Activated naive CD4-positive, alpha-beta T cell treated with anti-CD3 and anti-CD28 coated beads, Interleukin-2, amount 10 ng/mL, durations not matched to agents 7 days and 5 days (primary cell): ENCODE results near the gene PCDH9.

Source experiments
- CTCF ChIA-PET: fragments of 350-600 bp; sonication (Branson Sonifier 250); formaldehyde crosslinking; loops from one replicate; lab custom pipeline; 2021; ENCODE audit warnings: antibody characterized with exemption; lab: Charles Lee
- DNase-seq: peaks from one replicate; pipeline ENCODE4 v3.0.0-alpha.2; 2020
- H3K27ac Mint-ChIP-seq: one replicate; pipeline ENCODE4 v1.8.0; 2021; ENCODE audit warnings: mild to moderate bottlenecking, moderate library complexity, mixed read lengths
- H3K27me3 Mint-ChIP-seq: one replicate; pipeline ENCODE4 v1.8.0; 2021; ENCODE audit warnings: mild to moderate bottlenecking, mixed read lengths
- H3K36me3 Mint-ChIP-seq: one replicate; pipeline ENCODE4 v1.8.0; 2021; ENCODE audit warnings: mixed read lengths
- H3K4me1 Mint-ChIP-seq: one replicate; pipeline ENCODE4 v1.8.0; 2021; ENCODE audit warnings: mixed read lengths
- H3K4me3 Mint-ChIP-seq: one replicate; pipeline ENCODE4 v1.8.0; 2021; ENCODE audit warnings: mild to moderate bottlenecking, moderate library complexity, mixed read lengths
- H3K9me3 Mint-ChIP-seq: one replicate; pipeline ENCODE4 v1.8.0; 2021; ENCODE audit warnings: mixed read lengths

The PCDH9 gene

GRCh38 chr13:66501181-66501580 lies 729.0 kb downstream of the PCDH9 start:
- CTCF ChIA-PET: no interaction called here

GRCh38 chr13:66492479-66492878 lies 737.7 kb downstream of the PCDH9 start:
- DNase-seq: no peak
- Mint-ChIP-seq H3K27me3 (no peaks in the 10 kb centered on the region), H3K4me1 (no peaks in the 10 kb centered on the region), H3K27ac (no peak overlapping the region), H3K4me3 (no peak overlapping the region), H3K36me3 (no peaks in the 10 kb centered on the region), H3K9me3 (no peaks in the 10 kb centered on the region)
- CTCF ChIA-PET: no interaction called here

More at GRCh38 chr13:66501181-66501580, 729.0 kb downstream of the PCDH9 start:
- Mint-ChIP-seq H3K36me3 (no peaks in the 10 kb centered on the region), H3K27ac (no peak overlapping the region), H3K9me3 (no peaks in the 10 kb centered on the region), H3K4me1 (no peaks in the 10 kb centered on the region), H3K27me3 (no peaks in the 10 kb centered on the region), H3K4me3 (no peak overlapping the region)
- no peak for DNase-seq

- CTCF ChIA-PET: no interaction called here
- no peaks in the 10 kb centered on the region for H3K36me3 Mint-ChIP-seq
- no peaks in the 10 kb centered on the region for H3K9me3 Mint-ChIP-seq
- no peak for DNase-seq
- no peak overlapping the region for H3K4me3 Mint-ChIP-seq
- H3K27ac Mint-ChIP-seq: no peak overlapping the region
- H3K4me1 Mint-ChIP-seq: no peaks in the 10 kb centered on the region
- H3K27me3 Mint-ChIP-seq: no peaks in the 10 kb centered on the region
These were observed 738.9 kb downstream of the PCDH9 start for GRCh38 chr13:66491251-66491650.

- Mint-ChIP-seq H3K27me3 (no peaks in the 10 kb centered on the region), H3K4me1 (no peaks in the 10 kb centered on the region), H3K9me3 (no peaks in the 10 kb centered on the region), H3K36me3 (no peaks in the 10 kb centered on the region), H3K27ac (no peak overlapping the region), H3K4me3 (no peak overlapping the region)
- no peak for DNase-seq
- CTCF ChIA-PET: no interaction called here
These were observed 740.5 kb downstream of the PCDH9 start for GRCh38 chr13:66489586-66489985.

GRCh38 chr13:66489172-66489571 lies 741.0 kb downstream of the PCDH9 start:
- Mint-ChIP-seq H3K27ac (no peak overlapping the region), H3K36me3 (no peaks in the 10 kb centered on the region), H3K4me1 (no peaks in the 10 kb centered on the region), H3K4me3 (no peak overlapping the region), H3K9me3 (no peaks in the 10 kb centered on the region), H3K27me3 (no peaks in the 10 kb centered on the region)
- DNase-seq: no peak
- CTCF ChIA-PET: no interaction called here

GRCh38 chr13:66483712-66484111 lies 746.4 kb downstream of the PCDH9 start:
- Mint-ChIP-seq H3K27ac (no peak overlapping the region), H3K4me3 (no peak overlapping the region), H3K9me3 (peaks cover 10% of the 10 kb centered on the region), H3K27me3 (no peaks in the 10 kb centered on the region), H3K36me3 (no peaks in the 10 kb centered on the region), H3K4me1 (no peaks in the 10 kb centered on the region)
- CTCF ChIA-PET: no interaction called here
- DNase-seq: no peak

- Mint-ChIP-seq H3K36me3 (no peaks in the 10 kb centered on the region), H3K4me3 (no peak overlapping the region), H3K9me3 (peaks cover 10% of the 10 kb centered on the region), H3K4me1 (no peaks in the 10 kb centered on the region), H3K27me3 (no peaks in the 10 kb centered on the region), H3K27ac (no peak overlapping the region)
- CTCF ChIA-PET: no interaction called here
- no peak for DNase-seq
These were observed 747.3 kb downstream of the PCDH9 start for GRCh38 chr13:66482836-66483235.

- no peak for DNase-seq
These were observed 752.3 kb downstream of the PCDH9 start for GRCh38 chr13:66477816-66478215.

GRCh38 chr13:66475061-66475460 lies 755.1 kb downstream of the PCDH9 start:
- Mint-ChIP-seq H3K27me3 (no peaks in the 10 kb centered on the region), H3K27ac (no peak overlapping the region), H3K36me3 (no peaks in the 10 kb centered on the region), H3K4me1 (no peaks in the 10 kb centered on the region), H3K4me3 (no peak overlapping the region), H3K9me3 (peaks cover 7% of the 10 kb centered on the region)
- DNase-seq: no peak
- CTCF ChIA-PET: no interaction called here

More at GRCh38 chr13:66477816-66478215, 752.3 kb downstream of the PCDH9 start:
- Mint-ChIP-seq H3K9me3 (peaks cover 7% of the 10 kb centered on the region), H3K4me1 (no peaks in the 10 kb centered on the region), H3K36me3 (no peaks in the 10 kb centered on the region), H3K27me3 (no peaks in the 10 kb centered on the region), H3K4me3 (no peak overlapping the region), H3K27ac (no peak overlapping the region)
- CTCF ChIA-PET: interaction anchor here (1.1 kb wide), 1 partner anchor 18 kb away, joined by 3 read pairs; no protein-coding TSS in a partner anchor

- DNase-seq: no peak
- CTCF ChIA-PET: no interaction called here
- no peaks in the 10 kb centered on the region for H3K36me3 Mint-ChIP-seq
- no peak overlapping the region for H3K4me3 Mint-ChIP-seq
- H3K27ac Mint-ChIP-seq: no peak overlapping the region
- no peaks in the 10 kb centered on the region for H3K9me3 Mint-ChIP-seq
- H3K27me3 Mint-ChIP-seq: no peaks in the 10 kb centered on the region
- H3K4me1 Mint-ChIP-seq: no peaks in the 10 kb centered on the region
These were observed 760.4 kb downstream of the PCDH9 start for GRCh38 chr13:66469745-66470144.

- Mint-ChIP-seq H3K27ac (no peak overlapping the region), H3K4me3 (no peak overlapping the region), H3K36me3 (no peaks in the 10 kb centered on the region), H3K27me3 (no peaks in the 10 kb centered on the region), H3K9me3 (no peaks in the 10 kb centered on the region), H3K4me1 (no peaks in the 10 kb centered on the region)
- CTCF ChIA-PET: no interaction called here
- DNase-seq: no peak
These were observed 761.5 kb downstream of the PCDH9 start for GRCh38 chr13:66468656-66469055.

GRCh38 chr13:66462187-66462586 lies 767.9 kb downstream of the PCDH9 start:
- H3K27ac Mint-ChIP-seq: no peak overlapping the region

GRCh38 chr13:66461021-66461420 lies 769.1 kb downstream of the PCDH9 start:
- H3K4me1 Mint-ChIP-seq: no peaks in the 10 kb centered on the region
- H3K27me3 Mint-ChIP-seq: no peaks in the 10 kb centered on the region
- H3K9me3 Mint-ChIP-seq: no peaks in the 10 kb centered on the region
- no peak overlapping the region for H3K27ac Mint-ChIP-seq
- no peaks in the 10 kb centered on the region for H3K36me3 Mint-ChIP-seq
- DNase-seq: no peak
- CTCF ChIA-PET: no interaction called here
- no peak overlapping the region for H3K4me3 Mint-ChIP-seq

More at GRCh38 chr13:66462187-66462586, 767.9 kb downstream of the PCDH9 start:
- H3K4me3 Mint-ChIP-seq: no peak overlapping the region
- no peaks in the 10 kb centered on the region for H3K36me3 Mint-ChIP-seq
- CTCF ChIA-PET: no interaction called here
- H3K27me3 Mint-ChIP-seq: no peaks in the 10 kb centered on the region
- no peaks in the 10 kb centered on the region for H3K4me1 Mint-ChIP-seq
- no peaks in the 10 kb centered on the region for H3K9me3 Mint-ChIP-seq
- no peak for DNase-seq

- no peaks in the 10 kb centered on the region for H3K9me3 Mint-ChIP-seq
- no peaks in the 10 kb centered on the region for H3K27me3 Mint-ChIP-seq
- CTCF ChIA-PET: no interaction called here
- DNase-seq: no peak
- H3K36me3 Mint-ChIP-seq: no peaks in the 10 kb centered on the region
- no peaks in the 10 kb centered on the region for H3K4me1 Mint-ChIP-seq
- no peak overlapping the region for H3K4me3 Mint-ChIP-seq
- H3K27ac Mint-ChIP-seq: no peak overlapping the region
These were observed 770.5 kb downstream of the PCDH9 start for GRCh38 chr13:66459634-66460033.

- Mint-ChIP-seq H3K27ac (no peak overlapping the region), H3K9me3 (no peaks in the 10 kb centered on the region), H3K27me3 (no peaks in the 10 kb centered on the region), H3K4me1 (no peaks in the 10 kb centered on the region), H3K36me3 (no peaks in the 10 kb centered on the region), H3K4me3 (no peak overlapping the region)
- CTCF ChIA-PET: no interaction called here
- DNase-seq: no peak
These were observed 771.0 kb downstream of the PCDH9 start for GRCh38 chr13:66459143-66459542.

- no peak for DNase-seq
- Mint-ChIP-seq H3K4me1 (no peaks in the 10 kb centered on the region), H3K9me3 (no peaks in the 10 kb centered on the region), H3K4me3 (no peak overlapping the region), H3K27ac (no peak overlapping the region), H3K36me3 (no peaks in the 10 kb centered on the region), H3K27me3 (no peaks in the 10 kb centered on the region)
- CTCF ChIA-PET: no interaction called here
These were observed 783.7 kb downstream of the PCDH9 start for GRCh38 chr13:66446413-66446812.
